HUES64 (cell line): Measurements from ENCODE around the gene FAM20C.

Experiments
- H3K27ac ChIP-seq: 2 replicates; pipeline ENCODE4 v1.7.0; 2013; ENCODE audit warnings: low read depth, low read length, inconsistent platforms
- H3K27me3 ChIP-seq: 2 replicates; pipeline ENCODE4 v1.6.1; 2013; ENCODE audit warnings: mild to moderate bottlenecking, low read length; ENCODE audit not compliant: insufficient read depth
- H3K36me3 ChIP-seq: 2 replicates; pipeline ENCODE4 v1.6.1; 2013; ENCODE audit warnings: mild to moderate bottlenecking, low read length; ENCODE audit not compliant: insufficient read depth
- H3K4me1 ChIP-seq: 2 replicates; pipeline ENCODE4 v1.6.1; 2013; ENCODE audit warnings: mild to moderate bottlenecking, low read length, moderate library complexity; ENCODE audit not compliant: insufficient read depth
- H3K4me3 ChIP-seq: 2 replicates; pipeline ENCODE4 v1.5.1; 2013; ENCODE audit warnings: mild to moderate bottlenecking, low read length, moderate library complexity
- H3K9ac ChIP-seq: 2 replicates; pipeline ENCODE4 v1.6.1; 2013; ENCODE audit warnings: mild to moderate bottlenecking, low read depth, low read length
- H3K9me3 ChIP-seq: 2 replicates; pipeline ENCODE4 v1.6.1; 2013; ENCODE audit warnings: low read depth, low read length; ENCODE audit not compliant: insufficient read depth
- WGBS: fragments of 150-250, 120-280 bp; methylation state at CpG from one replicate; pipeline ENCODE4 v1.1.7; 2013; ENCODE audit warnings: missing lambda C conversion rate; 5-methylcytosine and 5-hydroxymethylcytosine counted together

Gene FAM20C

DNA sequence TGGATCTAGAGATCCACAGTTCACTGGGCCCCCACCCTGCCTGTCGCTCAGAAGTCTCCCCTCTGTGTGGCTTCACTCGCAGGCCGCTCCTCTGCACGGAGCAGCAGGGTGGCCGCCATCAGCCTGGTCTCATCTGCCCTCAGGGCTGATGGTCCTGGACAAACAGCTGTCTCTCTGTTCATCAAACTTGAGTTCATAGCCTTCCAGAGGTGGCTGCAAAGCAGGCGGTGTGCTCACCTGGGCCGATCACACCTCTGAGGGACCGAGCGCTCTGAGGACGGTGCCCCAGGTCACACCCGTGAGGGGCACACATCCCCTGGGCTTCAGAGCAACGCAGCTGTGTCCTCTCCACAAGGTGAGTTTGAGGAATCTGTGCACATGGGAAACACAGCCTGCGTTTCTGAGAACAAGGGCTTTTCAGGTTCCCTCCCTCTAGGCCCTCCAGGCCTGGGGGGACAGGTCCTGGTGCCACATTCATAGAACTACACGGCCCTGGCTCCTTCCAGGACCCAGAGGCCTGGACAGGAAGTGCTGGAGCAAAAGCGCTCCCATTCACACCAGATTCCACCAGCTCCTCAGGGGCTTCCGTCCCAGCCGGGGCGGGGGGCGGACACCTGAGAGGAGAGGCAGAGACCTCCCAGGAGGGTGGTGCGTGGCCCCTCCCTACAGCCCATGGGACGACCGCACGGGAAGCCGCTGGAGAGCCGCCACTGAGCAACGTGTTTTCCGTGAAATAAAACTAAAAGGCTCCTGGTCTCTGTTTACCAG is 31.2 kb upstream of the FAM20C start:
- no peaks in the 10 kb centered on the region for H3K36me3 ChIP-seq
- H3K9ac ChIP-seq = no peak overlapping the region
- H3K4me3 ChIP-seq = no peak overlapping the region
- no peaks in the 10 kb centered on the region for H3K27me3 ChIP-seq
- no peaks in the 10 kb centered on the region for H3K9me3 ChIP-seq
- H3K4me1 ChIP-seq = 0 out of 2 replicates have a peak, but pooled peaks cover 3% of the 10 kb centered on the region
- H3K27ac ChIP-seq = no peak overlapping the region
- 88% methylated on average over 27 of the region's 27 CpGs for WGBS

DNA sequence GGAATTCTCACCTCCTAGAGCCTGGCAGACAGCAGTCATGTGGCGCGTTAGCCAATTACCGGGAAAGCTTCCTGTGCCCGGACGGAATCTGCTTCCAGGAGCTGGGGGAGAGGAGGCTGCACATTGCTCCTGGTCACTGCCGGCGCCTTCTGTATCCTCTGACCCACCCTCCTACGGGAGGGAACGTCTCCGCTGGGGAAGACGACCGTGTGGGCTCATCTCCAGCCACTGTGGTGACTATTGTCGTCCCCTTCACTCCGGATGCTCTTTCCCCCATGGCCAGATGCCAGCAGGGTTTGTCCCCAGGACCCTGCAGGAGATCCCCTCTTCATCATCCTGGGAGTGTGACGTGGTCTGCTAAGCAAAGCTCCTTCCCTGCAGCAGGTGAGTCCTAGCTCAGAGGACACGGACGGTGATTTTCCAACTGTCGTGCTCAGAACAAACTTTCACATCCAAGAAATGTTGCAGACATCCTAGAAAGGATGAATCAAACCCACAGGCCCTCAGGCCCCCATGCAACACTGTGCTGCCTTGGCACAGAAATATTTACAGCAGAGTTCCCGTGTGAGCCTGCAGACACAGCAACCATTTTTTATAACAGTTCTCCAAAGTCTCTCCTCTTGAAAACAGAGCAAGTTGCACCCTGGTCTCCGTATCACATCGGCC is 29.6 kb upstream of the FAM20C start:
- Histone ChIP-seq H3K9ac (no peak overlapping the region), H3K27me3 (no peaks in the 10 kb centered on the region), H3K9me3 (no peaks in the 10 kb centered on the region), H3K4me1 (no peaks in the 10 kb centered on the region), H3K4me3 (no peak overlapping the region), H3K36me3 (no peaks in the 10 kb centered on the region), H3K27ac (no peak overlapping the region)
- 91% methylated on average over 21 of the region's 21 CpGs for WGBS

DNA sequence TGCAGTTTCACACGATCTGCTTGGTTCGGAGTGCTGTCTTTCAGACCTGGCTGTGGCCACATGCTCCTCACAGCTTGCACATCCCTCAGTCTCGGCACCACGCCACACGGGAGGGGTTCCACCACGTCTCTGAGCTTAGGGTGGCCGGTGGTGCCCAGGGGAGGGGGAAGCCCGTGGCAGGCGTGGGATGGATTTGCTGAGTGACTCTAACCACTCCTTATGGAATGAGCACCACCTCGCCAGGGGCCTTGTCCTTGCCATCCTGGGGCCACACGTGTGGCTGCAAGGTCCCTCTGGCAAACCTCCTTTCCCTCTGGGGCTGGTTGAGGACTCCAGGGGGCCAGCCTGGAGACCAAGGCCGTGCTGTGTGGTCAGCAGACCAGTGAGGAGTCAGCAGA is 29.1 kb upstream of the FAM20C start:
- Histone ChIP-seq H3K27ac (no peak overlapping the region), H3K4me1 (no peaks in the 10 kb centered on the region), H3K27me3 (no peaks in the 10 kb centered on the region), H3K9ac (no peak overlapping the region), H3K4me3 (no peak overlapping the region), H3K36me3 (no peaks in the 10 kb centered on the region), H3K9me3 (no peaks in the 10 kb centered on the region)
- 95% methylated on average over 12 of the region's 12 CpGs for WGBS

DNA sequence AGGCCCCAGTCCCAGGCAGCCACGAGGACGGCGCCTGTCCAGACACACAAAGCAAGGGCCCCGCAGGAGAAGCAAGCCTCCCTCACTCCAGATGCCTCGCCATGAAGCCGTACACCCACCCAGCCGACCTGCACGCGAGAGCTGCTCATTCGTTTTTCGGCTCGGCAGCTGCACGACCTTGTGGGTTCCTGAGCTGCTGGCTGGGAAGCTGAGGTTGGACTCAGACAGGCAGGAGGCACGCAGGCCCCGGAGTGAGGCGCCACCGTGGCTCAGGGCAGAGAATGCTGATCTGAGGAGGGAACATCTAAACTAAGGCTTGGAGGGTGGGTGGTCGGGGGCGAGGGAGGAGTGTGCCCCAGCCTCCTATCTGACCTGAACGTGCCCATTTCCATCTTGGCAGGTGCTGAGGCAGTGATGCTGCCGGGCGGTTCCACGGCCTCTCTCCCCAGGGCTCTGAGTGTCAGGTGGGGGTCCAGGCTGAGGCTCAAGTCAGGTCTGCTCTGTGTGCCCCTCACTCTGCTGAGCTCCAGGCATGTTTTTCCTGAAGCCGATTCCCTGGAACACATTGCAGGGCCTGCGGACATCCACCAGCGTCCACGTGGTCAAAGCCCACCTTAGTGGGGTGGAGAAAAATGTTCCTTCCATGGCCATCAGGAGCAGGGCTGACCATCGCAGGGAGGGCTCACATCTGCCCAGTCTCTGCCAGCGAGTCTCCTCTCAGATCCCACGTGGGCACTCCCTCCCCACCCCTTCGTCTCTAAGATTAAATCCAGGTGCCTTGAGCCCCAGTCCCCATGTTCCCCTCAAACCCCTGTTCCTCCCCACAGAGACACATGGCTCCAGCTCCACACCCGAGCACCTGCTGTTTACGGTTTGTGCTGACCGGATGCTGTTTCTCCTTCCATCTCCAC is 28.1 kb upstream of the FAM20C start:
- H3K36me3 ChIP-seq = no peaks in the 10 kb centered on the region
- no peak overlapping the region for H3K9ac ChIP-seq
- H3K27me3 ChIP-seq = no peaks in the 10 kb centered on the region
- H3K9me3 ChIP-seq = no peaks in the 10 kb centered on the region
- H3K4me3 ChIP-seq = no peak overlapping the region
- no peak overlapping the region for H3K27ac ChIP-seq
- no peaks in the 10 kb centered on the region for H3K4me1 ChIP-seq
- 94% methylated on average over 34 of the region's 34 CpGs for WGBS

DNA sequence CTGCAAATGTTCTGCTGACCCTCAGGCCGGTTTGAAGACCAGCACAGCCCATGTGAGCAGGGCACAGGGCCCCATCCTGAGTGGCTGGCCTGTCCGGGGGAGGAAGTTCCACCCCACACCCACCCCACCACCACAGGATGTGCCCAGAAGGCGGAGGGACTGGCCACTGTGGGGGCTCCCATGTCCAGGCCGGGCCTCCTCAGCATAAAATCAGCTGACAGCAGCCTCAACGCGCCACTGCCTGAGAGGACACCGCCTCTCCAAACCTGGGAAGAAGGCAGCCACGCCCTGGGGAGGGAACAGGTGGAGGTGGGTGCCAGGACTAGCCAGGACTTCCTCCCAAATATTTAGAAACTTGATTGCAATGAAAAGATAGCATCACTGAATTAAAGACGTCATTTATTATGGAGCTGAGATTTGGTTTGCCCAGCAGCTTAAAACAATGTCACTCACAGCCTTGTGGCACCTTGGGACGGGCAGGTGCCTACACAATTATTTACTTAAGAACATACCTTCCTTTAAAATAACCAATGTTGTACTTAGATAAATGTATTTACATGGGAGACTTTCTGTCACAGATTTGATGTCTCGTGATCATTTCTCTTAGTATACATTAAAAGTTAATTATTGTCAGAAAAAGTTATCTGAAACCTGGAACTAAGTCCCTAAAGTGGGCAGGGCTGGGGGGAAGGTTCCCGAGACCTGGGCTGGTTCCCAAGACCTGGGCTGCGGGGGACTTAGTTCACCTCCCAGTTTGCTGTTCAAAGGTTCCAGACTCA is 27.3 kb upstream of the FAM20C start:
- Histone ChIP-seq H3K9ac (no peak overlapping the region), H3K36me3 (no peaks in the 10 kb centered on the region), H3K4me1 (no peaks in the 10 kb centered on the region), H3K27me3 (no peaks in the 10 kb centered on the region), H3K27ac (no peak overlapping the region), H3K4me3 (no peak overlapping the region), H3K9me3 (no peaks in the 10 kb centered on the region)
- 87% methylated on average over 11 of the region's 13 CpGs for WGBS

DNA sequence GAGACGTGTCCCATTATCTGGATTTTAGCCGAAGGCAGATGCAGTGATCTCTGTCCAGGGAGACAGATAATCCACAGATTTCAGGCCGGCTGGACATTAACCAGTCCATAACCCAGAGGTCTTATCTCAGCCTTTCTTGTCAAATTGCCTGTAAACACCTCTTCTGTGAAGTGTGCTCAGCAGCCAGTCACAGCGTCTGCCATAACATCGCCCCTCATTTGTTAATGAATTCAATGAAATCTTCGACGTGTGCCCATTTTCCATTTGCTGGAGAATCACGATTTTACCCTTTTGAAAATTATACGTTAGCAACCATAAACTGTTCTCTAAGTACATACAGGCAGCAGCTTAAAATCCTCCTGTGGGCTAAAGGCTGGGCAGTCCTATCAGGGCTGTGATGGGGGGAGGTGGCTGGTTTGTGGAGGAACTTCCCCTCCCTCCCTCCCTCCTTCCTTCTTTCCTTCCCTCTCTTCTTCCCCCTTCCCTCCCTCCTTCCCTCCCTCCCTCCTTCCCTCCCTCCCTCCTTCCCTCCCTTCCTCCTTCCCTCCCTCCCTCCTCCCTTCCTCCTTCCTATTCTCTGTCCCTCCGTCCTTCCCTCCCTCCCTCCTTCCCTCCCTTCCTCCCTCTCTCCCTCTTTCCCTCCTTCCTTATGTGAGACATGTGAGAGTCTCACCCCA is 26.6 kb upstream of the FAM20C start:
- Histone ChIP-seq H3K9me3 (no peaks in the 10 kb centered on the region), H3K4me3 (no peak overlapping the region), H3K4me1 (no peaks in the 10 kb centered on the region), H3K36me3 (no peaks in the 10 kb centered on the region), H3K9ac (no peak overlapping the region), H3K27me3 (no peaks in the 10 kb centered on the region), H3K27ac (no peak overlapping the region)
- WGBS = 76% methylated on average over 10 of the region's 10 CpGs

DNA sequence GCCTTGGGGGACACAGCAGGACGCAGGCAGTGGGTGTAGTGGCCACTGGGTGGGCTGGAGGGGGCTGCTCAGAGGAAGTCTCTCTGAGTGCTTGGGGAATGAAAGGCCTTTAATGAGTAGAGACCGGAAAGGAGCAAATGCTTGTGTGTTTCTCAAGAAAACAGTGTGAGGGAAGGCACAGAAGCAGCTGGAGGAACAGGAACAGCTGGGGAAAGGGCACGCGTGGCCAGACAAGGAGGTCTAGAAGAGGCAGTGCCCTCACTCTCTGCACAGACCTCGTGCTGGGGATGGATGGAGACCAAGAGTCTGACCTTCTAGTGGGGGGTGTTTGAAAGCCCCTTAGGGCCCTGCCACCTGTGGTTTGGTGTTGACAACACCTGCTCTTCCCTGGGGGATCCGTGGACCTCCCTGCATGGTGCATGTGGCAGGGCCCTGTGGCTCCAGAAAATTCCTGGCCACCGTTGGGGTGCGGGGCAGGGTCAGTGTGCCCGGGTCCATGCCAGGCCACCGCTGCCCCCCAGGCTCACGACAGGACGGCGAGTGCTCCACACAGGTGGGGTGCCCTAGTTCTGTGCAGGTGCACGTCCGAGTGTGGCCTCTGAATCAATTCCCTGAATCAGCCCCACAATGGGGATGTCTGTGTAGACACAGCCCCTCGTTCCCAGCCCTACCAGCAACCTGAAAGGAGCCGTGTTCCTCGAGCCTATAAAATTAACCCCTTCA is 25.9 kb upstream of the FAM20C start:
- no peaks in the 10 kb centered on the region for H3K36me3 ChIP-seq
- no peaks in the 10 kb centered on the region for H3K27me3 ChIP-seq
- WGBS = 85% methylated on average over 18 of the region's 18 CpGs

DNA sequence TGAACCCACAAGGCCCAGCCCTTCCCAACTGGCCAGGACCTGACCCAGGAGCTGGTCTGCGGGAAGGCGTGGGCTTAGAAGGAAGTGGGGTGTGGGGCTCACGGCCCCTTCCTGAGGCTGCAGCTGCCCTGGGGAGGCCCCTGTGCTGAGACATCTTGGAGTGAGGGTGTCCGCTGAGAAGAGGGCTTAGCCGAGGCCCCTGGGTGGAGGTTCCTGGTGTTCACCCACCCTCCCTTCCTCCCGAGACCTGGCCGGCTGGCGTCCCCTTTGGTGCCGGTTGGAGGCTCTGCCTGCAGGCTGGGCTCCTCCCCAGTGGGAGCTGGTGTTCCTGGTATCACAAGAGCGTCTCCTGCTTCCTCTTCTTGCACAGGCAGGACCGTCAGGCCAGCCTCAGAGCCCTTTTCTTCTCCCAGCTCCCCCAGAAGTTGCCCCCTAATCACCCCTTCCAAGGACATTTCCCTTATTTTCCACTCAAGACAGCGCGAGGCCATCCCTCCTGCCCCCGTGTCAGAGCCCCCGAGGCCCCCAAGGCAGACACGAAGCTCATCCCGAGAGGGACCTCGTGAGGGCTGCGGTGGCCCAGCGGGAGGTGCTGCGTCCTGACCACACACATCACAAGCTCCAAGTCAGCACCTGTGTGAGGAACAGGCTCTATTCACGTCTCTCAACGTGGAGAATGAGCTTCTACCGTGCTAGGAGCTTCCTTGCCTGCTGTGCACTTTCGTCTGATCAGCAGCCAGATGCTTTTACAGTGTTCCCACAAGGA is 25.1 kb upstream of the FAM20C start:
- 84% methylated on average over 25 of the region's 25 CpGs for WGBS
- no peaks in the 10 kb centered on the region for H3K27me3 ChIP-seq
- H3K27ac ChIP-seq = no peak overlapping the region
- H3K9ac ChIP-seq = no peak overlapping the region
- no peaks in the 10 kb centered on the region for H3K4me1 ChIP-seq
- no peaks in the 10 kb centered on the region for H3K36me3 ChIP-seq
- no peak overlapping the region for H3K4me3 ChIP-seq
- no peaks in the 10 kb centered on the region for H3K9me3 ChIP-seq

More for the DNA sequence above, 25.9 kb upstream of the FAM20C start:
- Histone ChIP-seq H3K9me3 (no peaks in the 10 kb centered on the region), H3K4me1 (no peaks in the 10 kb centered on the region), H3K27ac (no peak overlapping the region), H3K4me3 (no peak overlapping the region), H3K9ac (no peak overlapping the region)

DNA sequence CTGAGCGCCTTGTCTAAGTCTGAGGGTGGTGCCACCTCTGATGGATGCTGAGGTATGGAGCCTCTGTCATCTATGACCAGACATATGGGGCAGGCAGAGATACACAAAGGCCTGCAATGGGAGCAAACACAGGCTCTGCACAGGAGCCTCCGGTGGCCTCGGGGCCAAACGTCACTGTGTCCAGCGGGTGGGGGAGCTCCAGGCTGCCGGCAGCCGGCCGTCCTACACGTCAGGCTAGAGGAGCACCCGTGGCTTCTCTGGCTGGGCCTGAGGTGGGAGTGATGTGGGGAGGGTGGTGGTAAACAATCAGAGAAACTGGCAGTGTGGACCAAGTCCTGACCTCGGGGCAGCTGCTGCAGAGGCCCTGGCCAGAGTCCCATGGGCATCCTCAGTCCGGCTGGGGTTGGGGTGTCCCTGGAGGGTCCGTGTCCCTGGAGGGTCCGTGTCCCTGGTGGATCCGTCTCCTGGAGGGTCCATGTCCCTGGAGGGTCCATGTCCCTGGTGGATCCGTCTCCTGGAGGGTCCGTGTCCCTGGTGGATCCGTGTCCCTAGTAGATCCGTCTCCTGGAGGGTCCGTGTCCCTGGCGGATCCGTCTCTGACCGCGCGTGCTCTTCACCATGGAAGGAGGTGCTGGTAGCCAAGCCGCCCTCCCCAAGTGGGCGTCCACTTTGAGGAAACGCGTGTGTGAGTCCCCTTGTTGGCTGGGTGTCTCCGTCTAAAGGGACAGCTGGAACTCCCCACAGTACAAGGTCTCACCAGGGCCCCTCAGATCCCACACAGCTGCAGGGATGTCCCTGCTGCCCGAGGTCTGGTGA is 24.2 kb upstream of the FAM20C start:
- H3K9me3 ChIP-seq = no peaks in the 10 kb centered on the region
- H3K27me3 ChIP-seq = no peaks in the 10 kb centered on the region
- H3K27ac ChIP-seq = no peak overlapping the region
- no peaks in the 10 kb centered on the region for H3K4me1 ChIP-seq
- no peaks in the 10 kb centered on the region for H3K36me3 ChIP-seq
- H3K9ac ChIP-seq = no peak overlapping the region
- H3K4me3 ChIP-seq = no peak overlapping the region
- 92% methylated on average over 31 of the region's 31 CpGs for WGBS
